HG02870 (cell line): ENCODE results near the gene TRIO.
A peak's percentile ranks its signal among the peaks of the same experiment; 100 is the strongest.

Source experiments
- ATAC-seq: cut with Tn5 transposase; IDR thresholded peaks from one replicate; pipeline ENCODE4 v1.9.1; 2021; ENCODE audit warnings: mild to moderate bottlenecking, moderate library complexity; ENCODE audit not compliant: unreplicated experiment

The TRIO gene

GRCh38 chr5:14240359-14240758, 97.2 kb downstream of the TRIO start:
- ATAC-seq = no peak

- ATAC-seq = no peak
These were observed 98.0 kb downstream of the TRIO start for GRCh38 chr5:14241141-14241540.

- ATAC-seq = no peak
These were observed 99.3 kb downstream of the TRIO start for GRCh38 chr5:14242447-14242846.

- no peak for ATAC-seq
These were observed 99.8 kb downstream of the TRIO start for GRCh38 chr5:14242871-14243383.

- no peak for ATAC-seq
These were observed 100.6 kb downstream of the TRIO start for GRCh38 chr5:14243766-14244165.

- no peak for ATAC-seq
These were observed 101.6 kb downstream of the TRIO start for GRCh38 chr5:14244721-14245120.

GRCh38 chr5:14245132-14245925, 102.2 kb downstream of the TRIO start:
- ATAC-seq = peak; percentile 45

GRCh38 chr5:14246350-14247053, 103.4 kb downstream of the TRIO start:
- ATAC-seq = no peak

GRCh38 chr5:14247054-14247386, 103.9 kb downstream of the TRIO start:
- ATAC-seq = no peak

GRCh38 chr5:14249258-14250082, 106.3 kb downstream of the TRIO start:
- no peak for ATAC-seq

GRCh38 chr5:14250084-14250695, 107.0 kb downstream of the TRIO start:
- no peak for ATAC-seq

GRCh38 chr5:14250748-14251701, 107.9 kb downstream of the TRIO start:
- peak; percentile 45 for ATAC-seq

GRCh38 chr5:14251733-14252132, 108.6 kb downstream of the TRIO start:
- peak; percentile 72 for ATAC-seq

- ATAC-seq = no peak
These were observed 109.7 kb downstream of the TRIO start for GRCh38 chr5:14252793-14253192.

GRCh38 chr5:14254686-14255085, 111.5 kb downstream of the TRIO start:
- ATAC-seq = no peak

GRCh38 chr5:14256026-14256690, 113.0 kb downstream of the TRIO start:
- ATAC-seq = no peak

- no peak for ATAC-seq
These were observed 113.7 kb downstream of the TRIO start for GRCh38 chr5:14256756-14257393.

- ATAC-seq = peak; percentile 51
These were observed 114.9 kb downstream of the TRIO start for GRCh38 chr5:14257995-14258403.

- peak; percentile 35 for ATAC-seq
These were observed 115.7 kb downstream of the TRIO start for GRCh38 chr5:14258840-14259239.
